PFSK-1 (cell line): ENCODE results near the gene XPNPEP1.

Experiments
- FOXP2 ChIP-seq: optimal IDR thresholded peaks from 2 replicates; pipeline ENCODE3; 2011; ENCODE audit warnings: borderline replicate concordance, control low read depth, inconsistent platforms; ENCODE audit not compliant: insufficient read depth; ENCODE audit errors: extremely low read length, extremely low read depth
- POLR2AphosphoS5 ChIP-seq: IDR thresholded peaks from 2 replicates; pipeline ENCODE4 v1.6.1; 2012; ENCODE audit warnings: low read depth, mild to moderate bottlenecking, control low read depth, low read length, moderate library complexity
- REST ChIP-seq, 2 experiments: IDR thresholded peaks; 2 replicates each; pipeline versions ENCODE4 v1.6.1 to v1.8.0; 2011 to 2012; ENCODE audit warnings: low read depth in 2 of 2, low read length in 2 of 2, control low read depth in 1 of 2, inconsistent platforms in 1 of 2, mild to moderate bottlenecking in 1 of 2, moderate library complexity in 1 of 2; ENCODE audit not compliant: insufficient read depth in 1 of 2
- SIN3A ChIP-seq: IDR thresholded peaks from 2 replicates; pipeline ENCODE4 v1.6.1; 2012; ENCODE audit warnings: mild to moderate bottlenecking, low read length, moderate library complexity, borderline replicate concordance; ENCODE audit not compliant: insufficient read depth
- TAF1 ChIP-seq: IDR thresholded peaks from 2 replicates; pipeline ENCODE4 v1.6.1; 2012; ENCODE audit warnings: low read length, control low read depth, borderline replicate concordance; ENCODE audit not compliant: insufficient read depth

The XPNPEP1 gene

GRCh38 chr10:109924087-109924486 is 776 bp upstream of the XPNPEP1 start:
- TF ChIP-seq TAF1 = no peak

- TF ChIP-seq POLR2AphosphoS5 = no peak; the same call in 1 of the 2 replicates
- no peak for TF ChIP-seq FOXP2
- no peak for TF ChIP-seq REST (IDR thresholded peaks at IDR 0.05; ENCODE audit: insufficient read depth in 1 of 2, low read depth in 2 of 2, low read length in 2 of 2)
- TF ChIP-seq TAF1 = no peak
- TF ChIP-seq SIN3A = no peak
Measured at GRCh38 chr10:109922358-109922975, 844 bp downstream of the XPNPEP1 start.

GRCh38 chr10:109920016-109920415 is 3.3 kb downstream of the XPNPEP1 start:
- TF ChIP-seq SIN3A = no peak
- TF ChIP-seq TAF1 = no peak
- TF ChIP-seq FOXP2 = no peak
- no peak for TF ChIP-seq REST (IDR thresholded peaks at IDR 0.05; ENCODE audit: insufficient read depth in 1 of 2, low read depth in 2 of 2, low read length in 2 of 2)
- no peak for TF ChIP-seq POLR2AphosphoS5

- no peak for TF ChIP-seq POLR2AphosphoS5
- no peak for TF ChIP-seq SIN3A
- no peak for TF ChIP-seq FOXP2
- TF ChIP-seq REST (IDR thresholded peaks at IDR 0.05; ENCODE audit: insufficient read depth in 1 of 2, low read depth in 2 of 2, low read length in 2 of 2) = no peak
- TF ChIP-seq TAF1 = no peak
Measured at GRCh38 chr10:109919220-109919619, 4.1 kb downstream of the XPNPEP1 start.

GRCh38 chr10:109915566-109915965 is 7.7 kb downstream of the XPNPEP1 start:
- TF ChIP-seq TAF1 = no peak
- no peak for TF ChIP-seq REST (IDR thresholded peaks at IDR 0.05; ENCODE audit: insufficient read depth in 1 of 2, low read depth in 2 of 2, low read length in 2 of 2)
- no peak for TF ChIP-seq FOXP2
- no peak for TF ChIP-seq POLR2AphosphoS5
